ENCODE data around the gene GIPC2.

GIPC2 gene

GRCh38 chr1:78036450-78036849, 9.3 kb upstream of the GIPC2 start:
- DNase-seq (ENCODE audit: low read depth), result no peak
- TF ChIP-seq, protein P1, sequence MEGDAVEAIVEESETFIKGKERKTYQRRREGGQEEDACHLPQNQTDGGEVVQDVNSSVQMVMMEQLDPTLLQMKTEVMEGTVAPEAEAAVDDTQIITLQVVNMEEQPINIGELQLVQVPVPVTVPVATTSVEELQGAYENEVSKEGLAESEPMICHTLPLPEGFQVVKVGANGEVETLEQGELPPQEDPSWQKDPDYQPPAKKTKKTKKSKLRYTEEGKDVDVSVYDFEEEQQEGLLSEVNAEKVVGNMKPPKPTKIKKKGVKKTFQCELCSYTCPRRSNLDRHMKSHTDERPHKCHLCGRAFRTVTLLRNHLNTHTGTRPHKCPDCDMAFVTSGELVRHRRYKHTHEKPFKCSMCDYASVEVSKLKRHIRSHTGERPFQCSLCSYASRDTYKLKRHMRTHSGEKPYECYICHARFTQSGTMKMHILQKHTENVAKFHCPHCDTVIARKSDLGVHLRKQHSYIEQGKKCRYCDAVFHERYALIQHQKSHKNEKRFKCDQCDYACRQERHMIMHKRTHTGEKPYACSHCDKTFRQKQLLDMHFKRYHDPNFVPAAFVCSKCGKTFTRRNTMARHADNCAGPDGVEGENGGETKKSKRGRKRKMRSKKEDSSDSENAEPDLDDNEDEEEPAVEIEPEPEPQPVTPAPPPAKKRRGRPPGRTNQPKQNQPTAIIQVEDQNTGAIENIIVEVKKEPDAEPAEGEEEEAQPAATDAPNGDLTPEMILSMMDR (conservative IDR thresholded peaks at IDR 0.05; ENCODE audit: low read depth, low read length), result no peak
- no peak overlapping the region for H3K4me3 ChIP-seq (ENCODE audit: low read depth, low read length)

DNA sequence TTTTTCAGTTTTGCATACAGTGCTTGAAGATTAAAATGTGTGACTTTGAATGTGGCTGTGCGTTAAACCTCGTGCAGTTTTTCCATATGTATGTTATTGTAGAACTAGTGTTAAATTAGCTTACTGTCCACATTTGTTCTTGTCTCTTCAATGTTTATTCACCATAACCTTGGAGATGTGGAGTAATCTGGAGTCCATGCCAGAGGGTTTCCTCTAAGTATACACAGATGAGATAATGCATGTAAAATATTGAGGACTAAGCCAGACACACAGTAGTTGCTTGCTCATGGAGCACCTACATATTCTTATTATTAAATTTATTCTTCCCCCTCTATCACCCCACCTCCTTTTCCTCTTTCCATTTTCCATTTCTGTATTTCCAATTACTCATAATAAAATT, 7.7 kb upstream of the GIPC2 start:
- no peak overlapping the region for H3K4me3 ChIP-seq (ENCODE audit: low read depth, low read length)
- TF ChIP-seq, protein P1 (conservative IDR thresholded peaks at IDR 0.05; ENCODE audit: low read depth, low read length), result no peak
- DNase-seq (ENCODE audit: low read depth), result peak; percentile 81

- H3K4me3 ChIP-seq (ENCODE audit: low read depth, low read length), result no peak overlapping the region
- DNase-seq (ENCODE audit: low read depth), result peak; percentile 58
- TF ChIP-seq, protein P1 (conservative IDR thresholded peaks at IDR 0.05; ENCODE audit: low read depth, low read length), result no peak
Measured at GRCh38 chr1:78038491-78038939, 7.3 kb upstream of the GIPC2 start.

GRCh38 chr1:78040484-78041089, 5.2 kb upstream of the GIPC2 start:
- H3K4me3 ChIP-seq (ENCODE audit: low read depth, low read length), result no peak overlapping the region
- TF ChIP-seq, protein P1 (conservative IDR thresholded peaks at IDR 0.05; ENCODE audit: low read depth, low read length), result no peak
- DNase-seq (ENCODE audit: low read depth), result no peak

DNA sequence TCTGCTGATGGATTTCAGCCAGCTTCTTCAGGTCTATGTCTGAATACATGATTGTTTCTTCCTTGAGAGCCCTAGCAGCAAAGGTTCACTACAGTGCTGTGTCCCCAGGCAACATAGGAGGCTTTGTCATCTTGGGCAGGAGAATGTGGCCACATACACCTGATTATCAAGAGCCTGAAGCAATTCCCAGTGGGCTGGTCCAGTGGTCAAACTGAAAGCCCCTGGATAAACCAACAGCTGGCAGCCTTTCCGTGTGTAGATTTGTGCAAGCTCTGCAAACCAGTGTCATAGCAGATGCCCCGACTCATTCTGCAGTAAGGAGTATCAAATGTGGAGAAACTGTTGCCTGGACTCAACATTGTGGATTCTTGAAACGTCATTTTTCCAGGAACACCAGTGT, 2.3 kb upstream of the GIPC2 start:
- no peak for DNase-seq (ENCODE audit: low read depth)
- TF ChIP-seq, protein P1 (conservative IDR thresholded peaks at IDR 0.05; ENCODE audit: low read depth, low read length), result no peak
- H3K4me3 ChIP-seq (ENCODE audit: low read depth, low read length), result no peak overlapping the region

- TF ChIP-seq, protein P1 (conservative IDR thresholded peaks at IDR 0.05; ENCODE audit: low read depth, low read length), result no peak
- no peak for DNase-seq (ENCODE audit: low read depth)
- no peak overlapping the region for H3K4me3 ChIP-seq (ENCODE audit: low read depth, low read length)
Measured at GRCh38 chr1:78044796-78045562, 787 bp upstream of the GIPC2 start.

- no peak for DNase-seq (ENCODE audit: low read depth)
- TF ChIP-seq, protein P1 (conservative IDR thresholded peaks at IDR 0.05; ENCODE audit: low read depth, low read length), result no peak
- H3K4me3 ChIP-seq (ENCODE audit: low read depth, low read length), result peak overlapping the region; percentile 64
Measured at GRCh38 chr1:78045563-78045925, 222 bp upstream of the GIPC2 start.
